HCT116 (cell line): ENCODE results near the gene DENND4A. TPM values are rescaled to one million over a fixed set of nuclear protein-coding genes. Genes with fewer than 3 reads are reported as not detected.

ENCODE experiments used
- ATAC-seq: fragments of 200-7000 bp; cut with Tn5 transposase; 2 replicates; pipeline ENCODE4 v1.9.1; 2020; ENCODE audit warnings: mild to moderate bottlenecking, moderate library complexity
- BruUV-seq: library from RNA; stranded (reverse); fragments of 400-500 nt; replicated peaks from 2 replicates; lab custom pipeline; 2021; lab: Mats Ljungman, UMichigan
- CTCF ChIA-PET: fragments of 300-600 bp; sonication (Branson Sonifier 250); formaldehyde crosslinking; loops from one replicate; lab custom pipeline; 2021; ENCODE audit warnings: antibody characterized with exemption; lab: Charles Lee
- POLR2A ChIA-PET: fragments of 300-600, 350-600 bp; sonication (Branson Sonifier 250); formaldehyde crosslinking; loops from one replicate; lab custom pipeline; 2021; ENCODE audit warnings: antibody characterized with exemption; lab: Charles Lee
- RAD21 ChIA-PET, 2 experiments: fragments of 300-600 bp; sonication (Branson Sonifier 250); formaldehyde crosslinking; loops; one replicate each; lab custom pipeline; 2023; ENCODE audit warnings: low total read pairs in 2 of 2; ENCODE audit not compliant: uncharacterized antibody in 2 of 2, unreplicated experiment in 2 of 2, low non-redundant PET in 1 of 2; lab: Charles Lee
- DNase-seq: peaks from one replicate; pipeline ENCODE4 v3.0.0-alpha.2; 2010; ENCODE audit warnings: low read depth, low spot score
- H2AFZ ChIP-seq: fragments of 200-600 bp; shearing (Covaris generic), sonication (generic); 2 replicates; pipeline ENCODE4 v1.6.1; 2017; ENCODE audit warnings: low read depth, mixed run types, mixed read lengths, antibody characterized with exemption, low read length; ENCODE audit not compliant: poor library complexity, severe bottlenecking
- H3K27ac ChIP-seq: 2 replicates; pipeline ENCODE4 v1.5.1; 2012; ENCODE audit warnings: low read depth, low read length
- H3K27me3 ChIP-seq: fragments of 200-600 bp; sonication (generic); 2 replicates; pipeline ENCODE4 v1.6.1; 2016; ENCODE audit warnings: mixed run types, low read length, mixed read lengths; ENCODE audit not compliant: insufficient read depth
- H3K36me3 ChIP-seq, 2 experiments: fragments of 200-500 bp in 1 of 2; fragments of 200-600 bp in 1 of 2; sonication (Bioruptor generic) in 1 of 2; sonication (generic) in 1 of 2; 2 replicates each; pipeline versions ENCODE4 v1.5.1 to v1.6.1; 2014 to 2016; ENCODE audit warnings: low read length in 2 of 2, inconsistent platforms in 1 of 2, mixed read lengths in 1 of 2, mixed run types in 1 of 2; ENCODE audit not compliant: insufficient read depth in 2 of 2, control insufficient read depth in 1 of 2
- H3K4me1 ChIP-seq, 2 experiments: fragments of 200-600 bp in 1 of 2; sonication (generic) in 1 of 2; 2 replicates each; pipeline versions ENCODE4 v1.5.1 to v1.6.1; 2012 to 2017; ENCODE audit warnings: low read length in 2 of 2, inconsistent platforms in 1 of 2, mild to moderate bottlenecking in 1 of 2, mixed read lengths in 1 of 2, mixed run types in 1 of 2, moderate library complexity in 1 of 2; ENCODE audit not compliant: insufficient read depth in 2 of 2, control insufficient read depth in 1 of 2
- H3K4me2 ChIP-seq: fragments of 200-600 bp; sonication (generic); 2 replicates; pipeline ENCODE4 v1.6.1; 2017; ENCODE audit warnings: mixed run types, low read length, mixed read lengths
- H3K4me3 ChIP-seq, 2 experiments: fragments of 200-600 bp in 1 of 2; sonication (generic) in 1 of 2; replicated peaks in 1 of 2; 2 replicates each; pipeline ENCODE4 v1.5.1; 2011 to 2016; ENCODE audit warnings: low read length in 2 of 2, control low read depth in 1 of 2, low read depth in 1 of 2, mild to moderate bottlenecking in 1 of 2, mixed read lengths in 1 of 2, mixed run types in 1 of 2
- H3K79me2 ChIP-seq: fragments of 200-600 bp; sonication (generic); 2 replicates; pipeline ENCODE4 v1.6.1; 2017; ENCODE audit warnings: mild to moderate bottlenecking, mixed run types, low read length, moderate library complexity, mixed read lengths; ENCODE audit not compliant: insufficient read depth
- H3K9ac ChIP-seq: fragments of 200-600 bp; sonication (generic); 2 replicates; pipeline ENCODE4 v1.6.1; 2016; ENCODE audit warnings: low read length, mixed read lengths
- H3K9me2 ChIP-seq: fragments of 200-600 bp; sonication (generic), shearing (Covaris generic); 2 replicates; pipeline ENCODE4 v1.6.1; 2017; ENCODE audit warnings: mixed run types, mild to moderate bottlenecking, moderate library complexity; ENCODE audit not compliant: insufficient read depth
- H3K9me3 ChIP-seq, 2 experiments: fragments of 200-500 bp in 1 of 2; fragments of 200-600 bp in 1 of 2; sonication (Bioruptor generic) in 1 of 2; sonication (generic) in 1 of 2; 2 replicates each; pipeline ENCODE4 v1.6.1; 2014 to 2017; ENCODE audit warnings: low read length in 2 of 2, mixed read lengths in 2 of 2, inconsistent platforms in 1 of 2, low read depth in 1 of 2, mild to moderate bottlenecking in 1 of 2, mixed run types in 1 of 2, moderate library complexity in 1 of 2; ENCODE audit not compliant: control insufficient read depth in 1 of 2, insufficient read depth in 1 of 2
- H4K20me1 ChIP-seq: fragments of 200-600 bp; sonication (generic), shearing (Covaris generic); 2 replicates; pipeline ENCODE4 v1.6.1; 2017; ENCODE audit warnings: mixed run types, mild to moderate bottlenecking, moderate library complexity; ENCODE audit not compliant: insufficient read depth
- CBX3 ChIP-seq: IDR thresholded peaks from 2 replicates; pipeline ENCODE4 v1.6.1; 2012; ENCODE audit warnings: low read depth
- EGR1 ChIP-seq: IDR thresholded peaks from 2 replicates; pipeline ENCODE4 v1.6.1; 2012; ENCODE audit warnings: low read depth
- JUND ChIP-seq: IDR thresholded peaks from 2 replicates; pipeline ENCODE4 v1.6.1; 2012
- POLR2AphosphoS5 ChIP-seq: IDR thresholded peaks from 2 replicates; pipeline ENCODE4 v1.6.1; 2011; ENCODE audit warnings: mild to moderate bottlenecking, low read depth, low read length, moderate library complexity
- RAD21 ChIP-seq: IDR thresholded peaks from 2 replicates; pipeline ENCODE4 v1.6.1; 2012; ENCODE audit warnings: low read depth, mild to moderate bottlenecking
- SP1 ChIP-seq: IDR thresholded peaks from 2 replicates; pipeline ENCODE4 v1.6.1; 2012; ENCODE audit warnings: low read depth
- ZFX ChIP-seq: fragments of 450-650 bp; IDR thresholded peaks from 2 replicates; pipeline ENCODE4 v1.6.1; 2017
- intact Hi-C: fragments of 100-400 bp; cut with micrococcal nuclease; formaldehyde crosslinking; loops from 2 replicates; pipeline ENCODE4 v1.10.0; 2022
- total RNA-seq: library from RNA; stranded (reverse); gene quantifications from one replicate; pipeline ENCODE4 v1.2.1, GENCODE V29; 2021; ENCODE audit not compliant: unreplicated experiment
- TF ChIP-seq, protein P1 (sequence below), 3 experiments: fragments of 200-600 bp in 1 of 3; sonication (generic) in 1 of 3; IDR thresholded peaks in 2 of 3; conservative IDR thresholded peaks in 1 of 3; 2 replicates each; pipeline ENCODE4 v1.5.1; 2012 to 2017; ENCODE audit warnings: low read depth in 2 of 3, low read length in 2 of 3, antibody characterized with exemption in 1 of 3, borderline replicate concordance in 1 of 3, control low read depth in 1 of 3, mild to moderate bottlenecking in 1 of 3, mixed read lengths in 1 of 3, mixed run types in 1 of 3, moderate library complexity in 1 of 3; ENCODE audit not compliant: insufficient read depth in 1 of 3
- TF ChIP-seq, protein P2 (sequence below): IDR thresholded peaks from 2 replicates; pipeline ENCODE4 v1.6.1; 2012

The DENND4A gene
- total RNA-seq, 1 experiment from 2014 or later: 9.1 TPM

DNA sequence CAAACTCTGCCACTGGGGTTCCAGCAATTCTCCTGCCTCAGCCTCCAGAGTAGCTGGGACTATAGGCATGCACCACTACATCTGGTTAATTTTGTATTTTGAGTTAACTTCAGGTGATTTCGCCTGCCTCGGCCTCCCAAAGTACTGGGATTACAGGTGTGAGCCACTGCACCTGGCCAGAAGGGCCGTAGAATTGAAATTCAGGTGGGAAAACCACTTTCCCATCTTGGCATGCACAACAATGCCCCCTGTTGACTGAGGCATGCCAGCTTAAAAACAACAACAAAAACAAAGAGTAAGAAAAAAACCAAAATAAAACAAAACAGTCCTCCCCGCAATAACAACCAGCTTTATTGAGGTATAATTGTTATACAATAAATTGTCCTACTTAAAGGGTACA is 44.6 kb upstream of the DENND4A start:
- no TSS peak for BruUV-seq
- Histone ChIP-seq H3K4me1 (peaks cover 19 to 24% of the 10 kb centered on the region in 2 experiments), H3K27ac (no peak overlapping the region), H3K9ac (no peak overlapping the region), H3K9me3 (no peaks in the 10 kb centered on the region), H3K4me2 (no peak overlapping the region), H3K36me3 (no peaks in the 10 kb centered on the region), H3K9me2 (no peaks in the 10 kb centered on the region), H2AFZ (no peak overlapping the region), H4K20me1 (no peaks in the 10 kb centered on the region), H3K27me3 (no peaks in the 10 kb centered on the region), H3K79me2 (no peaks in the 10 kb centered on the region), H3K4me3 (no peak overlapping the region)
- ChIA-PET POLR2A (interaction anchor here (1.4 to 2.1 kb wide), 2 partner anchors 26 to 33 kb away, joined by 3 to 6 read pairs; partner anchors contain the start of gene RAB11A), CTCF (interaction anchor here (0.6 to 1.8 kb wide), 10 partner anchors 9 to 241 kb away, joined by 3 to 11 read pairs (median 5); partner anchors contain the start of gene RAB11A), RAD21 (no interaction called here)
- ATAC-seq: 0 out of 2 replicates have a peak, but pooled peaks have one; percentile 34
- intact Hi-C loops: loop anchor here (5.0 to 10.0 kb wide), 2 partner anchors 239 to 522 kb away; no protein-coding TSS in a partner anchor
- peak; percentile 16 for DNase-seq
- TF ChIP-seq, protein P1, sequence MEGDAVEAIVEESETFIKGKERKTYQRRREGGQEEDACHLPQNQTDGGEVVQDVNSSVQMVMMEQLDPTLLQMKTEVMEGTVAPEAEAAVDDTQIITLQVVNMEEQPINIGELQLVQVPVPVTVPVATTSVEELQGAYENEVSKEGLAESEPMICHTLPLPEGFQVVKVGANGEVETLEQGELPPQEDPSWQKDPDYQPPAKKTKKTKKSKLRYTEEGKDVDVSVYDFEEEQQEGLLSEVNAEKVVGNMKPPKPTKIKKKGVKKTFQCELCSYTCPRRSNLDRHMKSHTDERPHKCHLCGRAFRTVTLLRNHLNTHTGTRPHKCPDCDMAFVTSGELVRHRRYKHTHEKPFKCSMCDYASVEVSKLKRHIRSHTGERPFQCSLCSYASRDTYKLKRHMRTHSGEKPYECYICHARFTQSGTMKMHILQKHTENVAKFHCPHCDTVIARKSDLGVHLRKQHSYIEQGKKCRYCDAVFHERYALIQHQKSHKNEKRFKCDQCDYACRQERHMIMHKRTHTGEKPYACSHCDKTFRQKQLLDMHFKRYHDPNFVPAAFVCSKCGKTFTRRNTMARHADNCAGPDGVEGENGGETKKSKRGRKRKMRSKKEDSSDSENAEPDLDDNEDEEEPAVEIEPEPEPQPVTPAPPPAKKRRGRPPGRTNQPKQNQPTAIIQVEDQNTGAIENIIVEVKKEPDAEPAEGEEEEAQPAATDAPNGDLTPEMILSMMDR (IDR thresholded peaks at IDR 0.05 in 2 of 3, conservative IDR thresholded peaks at IDR 0.05 in 1 of 3; ENCODE audit: borderline replicate concordance in 1 of 3, insufficient read depth in 1 of 3, low read depth in 2 of 3, low read length in 2 of 3): peak; percentile 55 to 69 (median 62); a peak in 5 of 6 replicates
- TF ChIP-seq RAD21: peak; percentile 70
- no peak for TF ChIP-seq SP1

DNA sequence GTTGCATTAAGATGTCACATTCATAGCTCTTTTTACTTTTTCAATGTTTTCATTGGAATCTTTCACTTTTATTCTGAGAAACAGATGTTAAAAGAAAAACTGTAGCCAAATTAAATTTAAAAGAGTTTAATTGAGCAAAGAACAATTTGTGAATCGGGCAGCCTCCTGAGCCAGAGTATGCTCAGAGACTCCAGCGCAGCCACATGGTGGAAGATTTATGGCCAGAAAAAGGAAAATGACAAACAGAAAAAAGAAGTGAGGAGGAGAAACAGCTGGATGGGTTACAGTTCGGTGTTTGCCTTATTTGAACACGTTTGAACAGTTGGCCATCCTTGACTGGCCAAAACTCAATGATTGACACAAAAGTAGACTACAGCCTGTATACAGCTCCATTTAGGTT is 43.4 kb upstream of the DENND4A start:
- no peak overlapping the region for H3K27ac ChIP-seq
- no peak for TF ChIP-seq JUND
- no peak for TF ChIP-seq CBX3
- TF ChIP-seq EGR1: no peak
- TF ChIP-seq POLR2AphosphoS5: no peak
- no peak for TF ChIP-seq ZFX
- no peak for TF ChIP-seq RAD21
- TF ChIP-seq, protein P2, sequence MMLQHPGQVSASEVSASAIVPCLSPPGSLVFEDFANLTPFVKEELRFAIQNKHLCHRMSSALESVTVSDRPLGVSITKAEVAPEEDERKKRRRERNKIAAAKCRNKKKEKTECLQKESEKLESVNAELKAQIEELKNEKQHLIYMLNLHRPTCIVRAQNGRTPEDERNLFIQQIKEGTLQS: no peak
- ATAC-seq (no peak), DNase-seq (no peak)
- BruUV-seq: no TSS peak
- H3K9me3 ChIP-seq: no peaks in the 10 kb centered on the region
- H3K4me1 ChIP-seq: peaks cover 19 to 27% of the 10 kb centered on the region in 2 experiments
- no peak overlapping the region for H3K9ac ChIP-seq
- POLR2A ChIA-PET: no interaction called here
- CTCF ChIA-PET: interaction anchor here (1.2 to 1.8 kb wide), 4 partner anchors 9 to 27 kb away, joined by 3 to 9 read pairs (median 3); no protein-coding TSS in a partner anchor
- no peaks in the 10 kb centered on the region for H3K27me3 ChIP-seq
- intact Hi-C loops: loop anchor here (5.0 to 10.0 kb wide), 2 partner anchors 238 to 521 kb away; no protein-coding TSS in a partner anchor
- H3K36me3 ChIP-seq: no peaks in the 10 kb centered on the region
- H3K4me3 ChIP-seq: no peak overlapping the region
- peak overlapping the region; percentile 38 for H2AFZ ChIP-seq
- no peaks in the 10 kb centered on the region for H4K20me1 ChIP-seq
- no peak overlapping the region for H3K4me2 ChIP-seq
- no peaks in the 10 kb centered on the region for H3K79me2 ChIP-seq
- RAD21 ChIA-PET: no interaction called here
- H3K9me2 ChIP-seq: no peaks in the 10 kb centered on the region
